ENCODE measurements around the gene PHF12. TPM values are rescaled to one million over a fixed set of nuclear protein-coding genes. Genes with fewer than 3 reads are reported as not detected.

Gene PHF12
- total RNA-seq, 1 donor from 2014 or later: 30.6 TPM

DNA sequence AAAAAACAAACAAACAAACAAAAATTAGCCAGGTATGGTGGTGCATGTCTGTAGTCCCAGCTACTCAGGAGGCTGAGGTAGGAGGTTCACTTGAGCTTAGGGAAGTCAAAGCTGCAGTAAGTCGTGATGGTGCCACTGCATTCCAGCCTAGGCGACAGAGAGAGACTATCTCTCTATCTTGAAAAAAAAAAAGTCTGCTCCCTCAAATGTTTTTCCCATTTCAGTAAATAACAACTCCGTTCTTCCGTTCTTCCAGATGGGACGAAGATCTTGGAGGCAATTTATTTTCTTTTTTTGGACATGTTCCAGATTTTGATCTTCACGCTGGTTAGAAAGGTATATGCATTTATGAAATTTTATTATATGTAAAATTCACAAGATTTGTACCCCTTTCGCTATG lies 77.5 kb downstream of the PHF12 start:
- FAIRE-seq: no peak
- DNase-seq (ENCODE audit: low spot score in 2 of 2): no peak

DNA sequence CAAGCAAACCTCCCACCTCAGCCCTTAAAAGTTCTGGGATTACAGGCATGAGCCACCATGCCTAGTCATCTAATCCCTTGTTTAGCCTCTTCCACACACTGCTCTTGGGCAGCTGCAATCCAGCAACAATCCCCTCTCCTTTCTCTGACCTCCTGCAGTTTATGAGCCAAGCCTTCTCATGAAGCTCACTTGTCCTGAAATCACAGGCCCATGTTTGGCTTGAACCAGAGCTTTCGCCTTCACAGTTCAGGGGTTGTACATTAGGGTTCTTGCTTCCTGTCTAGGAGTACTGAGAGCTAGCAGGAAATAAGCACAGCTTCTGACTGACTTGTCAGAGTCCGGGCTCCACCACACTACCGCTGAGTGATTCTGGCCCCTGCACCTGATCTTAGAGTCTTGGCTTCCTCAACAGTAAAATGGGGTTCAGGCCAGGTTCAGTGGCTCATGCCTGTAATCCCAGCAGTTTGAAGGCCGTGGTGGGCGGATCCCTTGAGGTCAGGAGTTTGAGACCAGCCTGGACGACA lies 80.2 kb downstream of the PHF12 start:
- DNase-seq (ENCODE audit: low spot score in 2 of 2) (no peak), FAIRE-seq (no peak)

DNA sequence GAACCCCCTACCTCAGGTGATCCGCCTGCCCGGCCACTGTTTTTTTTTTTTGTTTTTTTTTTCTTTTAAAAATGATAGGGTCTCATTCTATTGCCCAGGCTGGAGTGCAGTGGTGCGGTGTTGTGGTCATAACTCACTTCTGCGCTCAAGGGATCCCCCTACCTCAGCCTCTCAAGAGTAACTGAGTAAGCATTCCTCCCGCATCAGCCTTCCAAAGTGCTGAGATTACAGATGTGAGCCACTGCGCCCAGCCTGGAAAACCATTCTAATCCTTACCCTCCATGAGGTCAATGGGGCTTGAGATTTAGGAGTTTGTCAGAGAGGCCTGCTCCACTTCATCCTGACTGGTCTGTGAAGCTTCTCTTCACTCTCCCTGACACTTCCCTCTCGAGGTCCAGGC lies 84.0 kb downstream of the PHF12 start:
- FAIRE-seq: no peak
- no peak for DNase-seq (ENCODE audit: low spot score in 2 of 2)

DNA sequence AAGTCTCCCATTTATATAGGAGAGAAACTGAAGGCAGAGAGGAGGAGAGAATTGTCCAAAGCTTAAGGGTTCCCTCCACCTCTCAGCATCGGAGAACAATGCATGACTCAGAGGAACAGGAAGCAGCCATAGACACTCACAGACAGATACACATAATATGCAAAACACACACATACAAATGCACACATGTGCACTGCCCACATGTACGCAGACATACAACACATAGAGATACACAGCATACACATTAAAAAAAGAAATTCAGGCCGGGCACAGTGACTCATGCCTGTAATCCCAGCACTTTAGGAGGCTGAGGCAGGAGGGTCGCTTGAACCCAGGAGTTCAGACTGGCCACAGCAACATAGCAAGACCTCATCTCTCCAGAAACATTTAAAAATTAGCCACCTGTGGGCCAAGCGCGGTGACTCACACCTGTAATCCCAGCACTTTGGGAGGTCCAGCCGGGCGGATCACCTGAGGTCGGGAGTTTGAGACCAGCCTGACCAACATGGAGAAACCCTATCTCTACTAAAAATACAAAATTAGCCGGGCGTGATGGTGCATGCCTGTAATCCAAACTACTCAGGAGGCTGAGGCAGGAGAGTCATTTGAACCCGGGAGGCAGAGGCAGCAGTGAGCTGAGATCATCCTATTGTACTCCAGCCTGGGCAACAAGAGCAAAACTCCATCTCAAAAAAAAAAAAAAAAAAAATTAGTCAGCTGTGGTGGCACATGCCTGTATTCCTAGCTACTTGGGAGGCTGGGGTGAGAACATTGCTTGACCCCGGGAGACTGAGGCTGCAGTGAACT lies 85.2 kb downstream of the PHF12 start:
- DNase-seq (ENCODE audit: low spot score in 2 of 2): no peak
- FAIRE-seq: no peak

DNA sequence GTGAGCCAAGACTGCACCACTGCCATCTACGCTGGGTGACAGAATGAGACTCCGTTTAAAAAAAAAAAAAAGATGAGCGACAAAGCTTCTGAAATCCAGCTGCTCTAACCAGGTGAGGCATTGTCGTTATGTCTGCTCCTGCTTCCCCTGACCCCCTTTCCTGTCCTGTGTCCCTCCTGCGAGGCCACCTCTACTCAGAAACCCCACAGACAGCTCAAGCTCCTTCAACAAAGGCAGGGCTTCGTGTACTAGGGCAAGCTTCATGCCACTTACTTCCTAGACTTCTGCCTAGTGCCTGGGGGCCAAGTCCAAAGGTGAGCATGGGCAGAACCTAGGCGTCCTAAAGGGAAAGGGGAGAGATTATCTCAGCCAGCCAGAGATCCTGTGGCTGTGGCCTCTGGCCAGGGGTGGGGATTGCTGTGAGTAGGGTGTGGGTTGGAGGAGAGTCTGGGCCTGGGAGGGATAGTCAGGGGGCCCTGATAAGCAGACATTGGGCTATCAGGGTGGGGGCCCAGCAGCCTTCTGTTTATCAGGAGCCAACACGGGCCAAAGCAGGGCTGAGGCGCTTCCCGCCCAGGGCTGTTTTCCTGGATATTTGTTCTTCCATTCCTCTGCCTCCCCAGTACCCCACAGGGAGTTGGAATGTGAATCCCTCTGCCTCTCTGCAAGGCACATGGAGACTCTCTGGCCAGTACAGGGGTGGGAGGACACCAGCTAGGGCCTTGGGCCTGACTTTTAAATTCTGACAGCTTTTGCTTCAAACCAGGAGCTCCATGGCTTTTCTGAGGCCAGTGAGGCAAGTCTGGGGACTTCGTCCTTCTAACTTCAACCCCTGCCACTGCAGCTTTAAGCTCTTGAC lies 86.1 kb downstream of the PHF12 start:
- DNase-seq (ENCODE audit: low spot score in 2 of 2) (no peak), FAIRE-seq (no peak)

DNA sequence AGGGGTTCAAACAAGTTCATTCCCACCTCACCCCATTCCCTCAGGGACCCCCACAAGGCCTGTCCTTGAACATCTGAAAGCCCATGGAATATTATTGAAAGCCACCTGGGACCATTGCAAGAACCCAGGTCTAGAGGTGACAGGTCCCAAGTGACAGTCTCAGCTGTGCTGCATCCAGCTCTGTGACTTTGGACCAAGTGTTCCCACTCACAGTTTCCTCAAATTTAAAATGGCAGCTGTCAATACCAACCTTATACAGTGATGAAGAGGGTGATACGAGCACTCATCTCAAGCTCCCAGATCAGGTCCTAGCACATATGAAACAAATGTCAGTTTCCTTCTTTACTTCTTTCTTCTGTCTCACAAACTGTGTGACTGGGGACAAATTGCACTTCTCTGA lies 87.4 kb downstream of the PHF12 start:
- DNase-seq (ENCODE audit: low spot score in 2 of 2): no peak
- no peak for FAIRE-seq

DNA sequence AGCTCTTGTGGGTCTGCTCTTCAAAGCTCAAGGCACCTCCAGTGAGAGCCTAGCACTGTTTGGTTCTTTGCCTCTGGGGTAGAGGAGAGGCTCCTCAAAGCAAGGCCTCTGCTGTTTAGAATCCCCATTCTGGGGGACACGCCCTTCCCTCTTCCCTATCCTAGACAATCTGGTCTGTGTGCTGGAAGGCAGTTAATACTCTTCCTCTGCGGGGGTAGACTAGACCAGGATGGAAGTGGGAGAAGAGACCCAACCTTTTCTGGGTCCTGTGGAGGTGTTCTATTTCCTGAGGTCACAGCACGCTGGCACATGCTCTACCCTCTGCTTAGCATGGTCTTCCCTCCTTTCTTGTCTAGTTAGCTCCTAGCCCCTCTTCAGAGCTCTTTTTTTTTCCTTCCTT lies 88.8 kb downstream of the PHF12 start:
- FAIRE-seq (no peak), DNase-seq (ENCODE audit: low spot score in 2 of 2) (no peak)

DNA sequence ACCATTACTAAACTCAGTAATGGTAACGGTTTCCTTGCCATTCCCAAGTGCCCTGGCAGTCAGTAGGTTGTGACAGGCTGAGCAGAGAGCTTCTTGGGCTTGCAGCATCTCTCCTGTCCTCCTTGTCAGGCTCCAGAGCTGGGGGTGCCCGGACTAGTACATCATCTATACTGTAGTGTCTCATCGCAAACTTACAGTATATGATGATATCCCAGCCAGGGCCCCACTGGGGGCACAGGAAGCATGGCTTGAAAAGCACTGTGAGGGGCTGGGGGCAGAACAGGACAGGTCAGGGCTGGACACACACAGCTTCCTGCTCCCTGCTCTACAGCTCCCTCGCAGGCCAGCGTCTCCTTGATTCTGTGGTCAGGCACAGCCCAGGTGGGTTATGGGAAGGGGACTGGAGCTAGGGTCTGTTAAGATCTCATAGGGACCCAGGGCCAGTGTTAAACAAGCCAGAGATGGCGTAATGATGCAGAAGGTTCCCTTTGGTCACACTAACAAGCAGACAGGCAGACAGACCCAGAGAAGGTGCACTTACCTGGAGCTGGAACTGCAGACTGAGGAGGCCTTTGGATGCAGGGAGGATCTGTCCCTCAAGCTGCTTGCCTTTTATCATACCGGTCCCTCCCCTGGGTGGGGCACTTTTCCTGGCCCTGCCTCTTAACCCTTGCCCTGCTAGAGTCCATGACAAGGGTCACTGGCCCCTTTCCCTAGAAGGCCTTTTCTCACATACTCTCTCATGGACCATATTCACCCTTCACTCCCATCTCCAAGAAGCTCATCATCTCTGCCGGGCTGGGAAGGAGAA lies 89.7 kb downstream of the PHF12 start:
- no peak for DNase-seq (ENCODE audit: low spot score in 2 of 2)
- FAIRE-seq: no peak

DNA sequence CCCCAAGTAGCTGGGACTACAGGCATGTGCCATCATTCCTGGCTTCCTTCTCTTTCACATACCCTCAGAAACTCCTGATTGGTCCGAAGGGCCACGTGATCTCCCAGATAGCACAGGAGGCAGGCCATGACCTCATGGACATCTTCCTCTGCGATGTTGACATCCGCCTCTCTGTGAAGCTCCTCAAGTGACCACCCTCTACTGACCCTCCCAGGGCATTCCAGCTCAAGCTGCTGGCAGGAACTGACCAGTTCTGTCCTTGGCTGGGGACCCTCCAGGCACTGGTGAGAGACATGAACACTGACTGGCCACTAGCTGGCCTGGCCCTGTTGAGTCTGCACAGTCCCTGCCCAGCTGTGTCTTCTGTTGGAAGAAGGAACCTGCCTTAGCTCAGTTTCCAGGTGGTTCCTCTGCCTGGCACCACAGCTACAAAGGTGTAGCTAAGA lies 90.9 kb downstream of the PHF12 start:
- no peak for FAIRE-seq

DNA sequence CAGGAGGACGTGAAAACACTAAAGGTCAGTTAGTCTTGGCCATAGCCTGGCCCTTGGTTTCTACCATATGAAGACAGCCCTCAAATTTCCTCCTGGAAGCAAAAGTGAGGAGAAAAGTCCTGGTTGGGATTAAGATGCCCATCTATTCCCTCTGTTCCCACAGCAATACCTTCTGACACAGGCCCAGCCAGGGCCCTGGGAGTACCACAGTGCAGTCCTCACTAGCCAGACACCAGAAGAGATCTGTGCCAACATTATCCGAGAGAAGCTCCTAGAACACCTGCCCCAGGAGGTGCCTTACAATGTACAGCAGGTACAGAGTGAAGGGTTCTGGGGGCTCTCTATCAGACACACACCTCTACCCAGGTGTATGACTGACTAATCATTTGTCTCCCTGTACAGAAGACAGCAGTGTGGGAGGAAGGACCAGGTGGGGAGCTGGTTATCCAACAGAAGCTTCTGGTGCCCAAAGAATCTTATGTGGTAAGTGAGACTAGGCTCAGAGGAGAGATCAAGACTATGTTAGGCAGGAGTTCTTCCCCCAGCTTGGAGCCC lies 92.4 kb downstream of the PHF12 start:
- FAIRE-seq (no peak), DNase-seq (ENCODE audit: low spot score in 2 of 2) (no peak)

More for the DNA sequence above, 90.9 kb downstream of the PHF12 start:
- DNase-seq (ENCODE audit: low spot score in 2 of 2): no peak

DNA sequence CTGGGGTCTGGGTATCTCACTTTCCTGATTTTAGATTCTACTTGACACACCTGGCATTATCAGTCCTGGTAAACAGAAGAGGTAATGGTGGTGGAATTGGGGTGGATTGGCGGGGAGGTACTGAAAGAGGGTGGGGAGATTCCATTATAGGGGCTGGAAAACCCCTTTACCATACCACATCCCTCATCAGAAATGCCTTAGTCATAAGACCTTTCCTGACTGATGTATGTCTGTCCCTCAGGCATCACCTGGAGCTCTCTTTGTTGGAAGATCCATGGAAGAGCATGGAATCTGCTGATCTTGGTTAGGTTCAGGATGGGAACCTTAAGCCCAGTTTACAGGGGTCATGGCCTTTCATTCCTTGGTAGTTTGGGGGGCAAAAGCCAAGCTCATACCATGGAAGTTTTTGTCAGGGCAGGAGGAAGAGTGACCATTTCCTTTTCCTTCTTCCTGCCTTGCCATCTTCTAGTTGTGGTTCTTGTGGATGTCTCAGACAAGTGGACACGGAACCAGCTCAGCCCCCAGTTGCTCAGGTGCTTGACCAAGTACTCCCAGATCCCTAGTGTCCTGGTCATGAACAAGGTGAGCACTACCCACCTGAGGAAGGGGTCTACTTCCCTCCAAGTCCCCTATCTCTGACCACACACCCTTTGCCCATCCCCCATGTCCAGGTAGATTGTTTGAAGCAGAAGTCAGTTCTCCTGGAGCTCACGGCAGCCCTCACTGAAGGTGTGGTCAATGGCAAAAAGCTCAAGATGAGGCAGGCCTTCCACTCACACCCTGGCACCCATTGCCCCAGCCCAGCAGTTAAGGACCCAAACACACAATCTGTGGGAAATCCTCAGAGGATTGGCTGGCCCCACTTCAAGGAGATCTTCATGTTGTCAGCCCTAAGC lies 93.2 kb downstream of the PHF12 start:
- DNase-seq (ENCODE audit: low spot score in 2 of 2) (no peak), FAIRE-seq (no peak)

DNA sequence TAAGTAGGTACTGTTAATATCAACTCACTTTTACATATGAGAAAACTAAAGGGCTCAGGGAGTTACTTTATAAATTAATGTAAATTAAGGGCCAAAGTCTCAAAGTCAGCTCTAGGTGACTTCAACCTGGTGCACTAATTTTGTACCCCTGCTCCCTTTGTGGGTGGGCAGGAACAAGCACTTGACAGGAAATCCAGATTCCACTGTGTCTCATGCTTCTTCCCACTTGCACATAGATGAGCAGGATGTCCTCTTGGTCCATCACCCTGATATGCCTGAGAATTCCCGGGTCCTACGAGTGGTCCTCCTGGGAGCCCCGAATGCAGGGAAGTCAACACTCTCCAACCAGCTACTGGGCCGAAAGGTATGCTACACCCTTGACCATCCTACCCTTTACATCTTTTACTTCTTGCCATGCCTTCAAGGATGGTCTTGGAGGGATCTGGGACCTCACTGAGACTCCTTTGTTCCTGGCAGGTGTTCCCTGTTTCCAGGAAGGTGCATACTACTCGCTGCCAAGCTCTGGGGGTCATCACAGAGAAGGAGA lies 95.2 kb downstream of the PHF12 start:
- DNase-seq (ENCODE audit: low spot score in 2 of 2): no peak
- no peak for FAIRE-seq

DNA sequence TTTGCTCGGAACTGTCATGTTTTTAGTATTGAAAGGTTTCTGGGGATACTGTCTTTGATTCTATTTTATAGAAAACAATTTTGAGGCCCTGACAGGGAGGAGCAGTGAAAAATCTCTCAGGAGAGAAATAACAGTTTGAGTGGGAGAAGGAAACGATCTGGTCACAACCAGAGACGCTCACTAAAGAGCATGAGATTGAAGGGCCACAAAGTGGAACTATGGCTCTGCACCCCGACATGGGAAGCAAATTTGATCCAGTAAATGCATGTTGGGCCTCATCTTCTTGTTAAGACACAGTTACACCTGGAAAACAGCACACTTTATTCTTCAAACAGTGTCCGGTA lies 96.0 kb downstream of the PHF12 start:
- DNase-seq (ENCODE audit: low spot score in 2 of 2) (no peak), FAIRE-seq (no peak)

Other genes starting within 250 kb of the PHF12 start
- gene PROCA1, start 239.6 kb downstream of the PHF12 start, total RNA-seq: 2.9 TPM
- 12.2 TPM for gene RAB34, start 233.7 kb downstream of the PHF12 start, total RNA-seq
- gene RPL23A, start 231.5 kb downstream of the PHF12 start, total RNA-seq: 436 TPM
- gene TLCD1, start 225.3 kb downstream of the PHF12 start, total RNA-seq: under 0.01 TPM
- gene NEK8, start 222.7 kb downstream of the PHF12 start, total RNA-seq: 0.82 TPM
- gene TRAF4, start 207.5 kb downstream of the PHF12 start, total RNA-seq: 60.3 TPM
- gene FAM222B, start 108.7 kb downstream of the PHF12 start, total RNA-seq: 2.4 TPM
- 19.6 TPM for gene ERAL1, start 96.5 kb downstream of the PHF12 start, total RNA-seq
- gene FLOT2, start 53.8 kb downstream of the PHF12 start, total RNA-seq: 14.7 TPM
- gene DHRS13, start 48.4 kb downstream of the PHF12 start, total RNA-seq: 28.9 TPM
- gene SEZ6, start 54.5 kb upstream of the PHF12 start, total RNA-seq: 45.2 TPM
- gene PIPOX, start 91.6 kb upstream of the PHF12 start, total RNA-seq: 4.9 TPM
- 57.9 TPM for gene MYO18A, start 228.9 kb upstream of the PHF12 start, total RNA-seq

All from frontal cortex (tissue), 4 donors.